A172 (cell line): Measurements from ENCODE around the gene TBC1D32. TPM values are rescaled to one million over a fixed set of nuclear protein-coding genes. Genes with fewer than 3 reads are reported as not detected.
"Not testable (repeated sequence)": the region's sequence is repeated elsewhere in the genome, so short reads cannot be mapped to it uniquely, and the experiment has no call there.

Experiments
- DNase-seq: peaks from one replicate; pipeline ENCODE4 v3.0.0-alpha.2; 2015; ENCODE audit warnings: low spot score
- total RNA-seq: library from RNA; depleted of rRNA; stranded (reverse); fragments of >200 nt; shearing (Covaris generic); gene quantifications from 2 replicates; pipeline ENCODE4 v1.2.3, GENCODE V29; 2014

Gene TBC1D32
- total RNA-seq, 1 experiment from 2014 or later: 5.7 TPM

GRCh38 chr6:121124600-121124999, 209.7 kb downstream of the TBC1D32 start:
- no peak for DNase-seq

- no peak for DNase-seq
Observed at GRCh38 chr6:121112356-121112755, 221.9 kb downstream of the TBC1D32 start.

DNA sequence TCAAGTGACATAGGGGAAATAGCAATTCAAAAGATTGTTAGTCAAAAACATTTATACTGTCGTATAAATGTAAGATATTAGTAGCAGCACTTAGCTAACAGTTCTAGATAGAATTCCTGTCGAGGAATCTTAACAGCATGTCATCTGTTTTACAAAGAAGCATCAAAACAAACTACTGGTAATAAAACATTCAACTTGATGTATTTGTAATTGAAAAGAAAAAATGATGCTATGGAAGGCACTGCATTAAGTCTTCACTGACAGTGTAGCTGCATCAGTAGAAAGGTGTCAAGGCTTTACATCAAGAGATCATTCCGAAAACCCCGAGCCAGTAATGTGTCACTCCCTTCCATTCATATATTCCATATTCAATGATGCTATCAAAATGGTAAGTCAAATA, 223.5 kb downstream of the TBC1D32 start:
- DNase-seq: no peak

- no peak for DNase-seq
Observed at GRCh38 chr6:121106962-121107361, 227.3 kb downstream of the TBC1D32 start.

- no peak for DNase-seq
Observed at GRCh38 chr6:121105461-121105860, 228.8 kb downstream of the TBC1D32 start.

DNA sequence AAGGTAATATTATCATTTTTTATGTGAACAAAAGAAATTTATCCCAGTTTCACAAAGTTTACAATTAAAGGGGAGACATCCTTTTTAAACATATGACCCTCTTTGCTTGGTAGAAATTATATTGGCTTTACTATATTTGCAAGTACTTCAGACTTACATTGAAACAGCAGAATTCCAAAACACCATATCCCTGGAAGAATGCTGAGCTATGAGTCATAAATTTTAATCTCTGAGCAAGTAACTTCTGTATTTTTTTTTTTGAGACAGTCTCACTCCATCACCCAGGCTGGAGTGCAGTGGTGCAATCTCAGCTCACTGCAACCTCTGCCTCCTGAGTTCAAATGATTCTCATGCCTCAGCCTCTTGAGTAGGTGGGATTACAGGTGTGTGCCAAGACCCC, 240.4 kb downstream of the TBC1D32 start:
- peak; percentile 8 for DNase-seq

DNA sequence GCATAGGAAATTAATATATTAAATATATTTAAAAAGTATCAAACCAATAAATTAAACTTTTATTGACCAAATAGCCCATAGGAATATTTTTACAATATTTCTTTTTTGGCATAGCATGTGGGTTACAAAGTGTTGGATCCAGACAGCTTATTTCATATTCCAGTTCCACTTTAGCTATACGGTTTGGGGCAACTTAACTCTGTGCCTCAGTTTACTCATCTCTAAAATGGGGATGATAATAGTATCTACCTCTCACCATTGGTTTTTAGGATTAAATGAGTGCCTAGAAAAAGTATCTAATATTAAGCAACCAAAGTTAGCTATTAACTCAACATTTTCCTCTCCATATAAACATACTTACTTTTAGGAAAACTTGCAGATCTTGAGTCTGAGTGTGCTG, 243.8 kb downstream of the TBC1D32 start:
- DNase-seq: no peak

DNA sequence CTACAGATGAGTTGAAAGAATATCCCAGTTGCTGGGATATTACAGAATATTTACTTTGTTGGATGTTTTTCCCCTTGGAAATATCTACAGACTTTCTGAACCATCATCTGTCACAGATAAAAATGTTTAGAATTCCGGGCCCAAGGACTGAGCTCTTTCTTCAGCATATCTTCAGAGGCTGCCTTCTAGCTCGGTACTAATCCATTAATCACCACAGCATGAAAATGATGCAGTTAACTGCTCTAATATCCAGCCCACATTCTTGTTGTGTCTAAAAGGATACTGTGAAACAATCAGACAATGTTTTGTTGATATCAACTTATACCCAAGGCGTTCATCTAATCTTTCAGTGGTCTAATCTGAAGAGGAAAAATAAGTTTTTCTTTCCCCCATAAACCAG, 247.4 kb downstream of the TBC1D32 start:
- no peak for DNase-seq

DNA sequence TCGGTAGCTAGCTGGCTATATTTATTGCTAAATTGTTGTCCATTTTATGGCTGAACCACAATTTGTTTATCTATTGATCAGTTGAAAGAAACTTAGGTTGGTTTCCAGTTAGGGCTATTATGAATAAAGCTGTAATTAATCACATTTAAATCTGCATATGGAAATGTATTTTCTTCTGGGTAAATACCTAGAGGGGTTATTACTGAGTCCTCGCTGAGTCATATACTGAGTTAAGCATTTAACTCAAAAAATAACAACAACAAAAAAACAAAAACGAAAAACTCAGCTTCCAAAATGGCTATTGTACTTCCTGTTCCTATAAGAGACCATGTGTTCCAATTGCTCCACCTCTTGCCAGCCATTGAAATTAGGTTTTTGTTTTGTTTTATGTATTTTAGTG, 258.2 kb downstream of the TBC1D32 start:
- DNase-seq: no peak

GRCh38 chr6:121068749-121069148, 265.5 kb downstream of the TBC1D32 start:
- not testable (repeated sequence) for DNase-seq

DNA sequence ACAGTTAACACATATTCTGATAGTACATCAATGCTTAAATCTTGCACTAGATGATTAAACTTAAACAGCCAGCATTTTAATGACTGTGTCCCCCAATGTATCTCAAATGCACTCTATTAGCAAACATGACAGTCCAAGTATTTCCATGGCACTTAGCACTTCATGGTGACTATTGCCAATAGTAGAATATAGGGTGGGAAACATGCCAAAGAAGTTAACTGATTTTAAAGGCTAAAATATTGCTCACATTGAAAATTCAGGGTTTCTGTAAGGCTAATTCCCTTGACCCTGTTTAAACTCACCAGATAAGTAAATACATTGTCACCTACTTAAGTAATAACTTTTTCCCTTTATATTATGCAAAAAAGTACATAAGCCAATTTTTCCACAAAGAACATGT, 266.9 kb downstream of the TBC1D32 start:
- no peak for DNase-seq

- DNase-seq: no peak
Observed at GRCh38 chr6:121064345-121064744, 269.9 kb downstream of the TBC1D32 start.

DNA sequence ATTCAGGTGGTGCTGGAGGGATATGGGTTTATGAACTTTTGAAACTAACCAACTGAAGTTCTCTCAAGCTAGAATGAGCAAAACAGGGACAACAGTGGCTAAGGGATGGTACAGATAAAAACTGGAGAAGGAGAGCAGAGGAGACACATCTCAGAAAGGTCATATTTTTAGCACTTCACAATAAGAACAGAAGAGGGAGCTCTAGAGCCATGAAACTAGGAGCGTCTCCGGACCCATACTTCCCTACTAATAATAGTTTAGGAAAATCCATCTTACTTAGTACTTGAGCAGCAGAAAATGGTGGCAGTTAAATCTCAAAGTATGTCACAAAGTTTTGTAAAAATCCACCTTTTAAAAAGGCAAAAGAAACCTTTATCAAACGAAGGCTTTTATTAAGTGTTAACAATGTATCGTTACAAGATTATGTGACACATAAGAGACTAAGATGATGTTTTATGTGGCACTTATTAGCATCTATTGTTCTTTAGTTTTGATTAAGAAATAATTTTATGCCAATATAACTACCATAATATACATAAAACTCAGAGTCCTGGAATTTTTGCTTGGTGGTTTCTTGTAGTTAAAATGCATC, 278.6 kb downstream of the TBC1D32 start:
- peak; percentile 54 for DNase-seq

GRCh38 chr6:121048593-121048992, 285.7 kb downstream of the TBC1D32 start:
- not testable (repeated sequence) for DNase-seq

- DNase-seq: not testable (repeated sequence)
Observed at GRCh38 chr6:121044905-121045304, 289.4 kb downstream of the TBC1D32 start.

GRCh38 chr6:121043706-121044105, 290.6 kb downstream of the TBC1D32 start:
- DNase-seq: not testable (repeated sequence)

- DNase-seq: not testable (repeated sequence)
Observed at GRCh38 chr6:121043211-121043610, 291.1 kb downstream of the TBC1D32 start.

DNA sequence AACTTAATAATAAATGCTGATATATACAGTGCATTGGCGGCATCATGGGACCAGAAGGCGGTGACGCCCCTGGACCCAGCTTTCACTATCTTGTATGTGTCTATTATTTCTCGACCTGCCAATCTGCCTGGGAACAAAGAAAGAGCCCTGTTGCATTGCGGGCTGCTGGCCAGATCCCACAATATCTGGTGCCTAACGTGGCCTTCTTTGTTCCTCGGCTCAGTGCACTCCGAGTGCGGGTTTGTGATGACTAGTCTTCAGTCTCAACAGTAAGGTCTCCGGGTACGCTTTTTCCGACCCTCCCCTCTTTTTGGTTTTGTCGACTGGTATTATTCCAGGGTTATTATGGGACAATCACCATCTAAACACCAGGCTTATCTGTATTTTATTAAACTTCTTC, 291.5 kb downstream of the TBC1D32 start:
- DNase-seq: no peak

DNA sequence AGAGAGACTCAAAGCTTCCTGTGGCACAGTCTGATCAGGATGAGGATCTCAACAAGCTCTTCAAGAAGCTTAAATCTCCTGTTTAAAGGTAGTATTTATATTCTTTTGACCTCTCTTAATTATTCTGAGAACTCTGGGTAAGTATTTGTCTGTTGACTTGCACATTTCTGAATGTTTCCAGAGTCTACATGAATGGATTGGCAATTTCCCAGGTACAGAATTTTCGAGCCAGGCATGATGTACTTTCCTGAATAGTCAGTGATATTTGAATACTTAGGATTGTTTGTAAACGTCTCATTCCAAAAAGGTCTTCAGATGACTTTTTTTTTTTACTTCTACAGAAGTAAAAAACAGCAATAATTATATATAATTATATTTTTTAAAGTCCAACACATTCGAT, 293.4 kb downstream of the TBC1D32 start:
- no peak for DNase-seq

GRCh38 chr6:121033091-121033490, 301.2 kb downstream of the TBC1D32 start:
- DNase-seq: no peak

GRCh38 chr6:121032268-121033006, 301.8 kb downstream of the TBC1D32 start:
- no peak for DNase-seq
